ENCODE measurements around the gene FUT4.

DNA sequence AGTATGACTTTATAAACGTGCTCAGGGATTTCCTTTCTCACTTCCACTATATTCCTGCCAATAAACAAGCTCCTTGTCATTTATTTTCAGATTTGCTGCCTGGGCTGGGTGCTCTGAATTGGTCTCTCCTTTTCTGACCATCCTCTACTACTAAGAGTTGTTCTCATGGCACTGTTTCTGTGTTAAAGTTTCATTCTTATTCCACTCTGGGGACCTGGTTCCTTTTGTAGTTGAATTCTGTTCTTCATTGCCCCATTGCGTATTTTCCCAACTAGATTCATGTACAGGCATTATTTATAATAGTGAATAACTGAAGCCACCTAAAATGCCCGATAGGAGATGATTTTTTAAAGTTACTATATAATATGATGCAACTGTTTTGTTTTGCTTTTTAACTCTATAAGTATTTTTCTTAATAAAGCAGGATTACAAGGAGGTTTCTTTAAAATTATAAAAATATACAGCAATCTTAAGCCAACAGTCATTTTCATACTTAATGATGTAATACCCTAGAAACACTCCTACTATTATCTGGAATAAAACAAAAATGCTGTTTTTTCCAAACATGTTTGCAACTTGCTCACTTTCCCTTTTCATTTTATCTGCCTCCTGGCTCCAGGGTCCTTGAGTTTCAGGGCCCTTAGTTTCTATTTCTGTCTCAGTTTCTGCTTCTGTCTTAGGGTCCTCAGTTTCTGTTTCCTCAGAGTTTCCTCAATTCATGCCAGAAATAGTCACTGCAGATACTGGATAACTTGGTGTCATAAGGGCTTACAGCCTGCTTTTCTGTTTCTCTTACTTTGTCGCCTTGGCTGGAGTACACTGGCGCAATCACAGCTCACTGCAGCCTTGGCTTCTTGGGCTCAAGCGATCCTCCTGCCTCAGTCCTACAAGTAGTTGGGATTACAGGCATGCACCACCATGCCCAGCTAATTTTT, 9.8 kb upstream of the FUT4 start:
- no peak for TF ChIP-seq POLR2A (IDR thresholded peaks at IDR 0.05; ENCODE audit: low read length)
- no peak for TF ChIP-seq GATA1 (IDR thresholded peaks at IDR 0.05; ENCODE audit: low read depth, low read length)
